ENCODE measurements around the gene LUC7L3. TPM values are rescaled to one million over a fixed set of nuclear protein-coding genes. Genes with fewer than 3 reads are reported as not detected.
A peak's percentile ranks its signal among the peaks of the same experiment; 100 is the strongest.

LUC7L3 gene
- total and polyA plus RNA-seq, 2 of the 13 experiments (the other 11 are each of a cell fraction or from before 2014, with no cell fraction given) = 108 to 120 TPM

DNA sequence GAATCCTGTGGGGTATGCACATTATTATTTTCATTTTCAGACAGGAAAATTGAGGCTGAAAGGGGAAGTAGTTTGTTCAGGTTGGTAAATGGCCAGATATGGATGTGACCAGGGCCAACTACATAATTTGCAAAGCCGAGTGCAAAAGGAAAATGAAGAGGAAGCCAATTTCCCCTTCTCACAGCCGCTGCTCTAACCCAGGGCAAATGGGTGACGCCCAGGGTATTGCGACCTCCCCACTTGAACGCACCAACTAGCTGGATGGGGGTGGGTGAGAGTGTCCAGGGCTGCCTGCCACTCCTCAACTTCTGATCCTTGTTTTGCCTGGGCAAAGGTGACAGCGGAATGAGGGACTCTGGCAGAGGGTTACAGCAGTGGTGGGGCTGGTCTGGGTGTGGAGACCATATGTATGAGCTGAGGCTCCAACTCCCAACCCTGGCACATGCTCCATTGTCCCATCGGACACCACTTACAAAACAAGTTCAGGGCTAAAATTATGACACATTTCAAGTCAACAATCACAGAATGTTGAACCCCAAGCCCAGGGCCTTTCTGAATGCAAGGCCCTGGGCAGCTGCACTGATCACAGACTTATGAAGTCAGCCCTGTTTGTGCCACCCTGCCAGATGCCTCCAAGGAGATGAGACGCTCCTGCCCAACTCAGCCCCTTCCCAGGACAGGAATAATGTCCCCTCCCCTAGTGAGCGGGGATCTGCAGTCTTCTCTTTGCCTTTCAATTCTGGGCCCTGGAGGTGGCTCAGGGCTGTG lies 46.2 kb downstream of the LUC7L3 start:
- peaks cover 0 to 2% of the 10 kb centered on the region in 2 experiments; a peak in 1 of 5 replicates for H3K27me3 ChIP-seq (ENCODE audit: control insufficient read depth in 1 of 2, insufficient read depth in 2 of 2, low read length in 2 of 2)
- H3K36me3 ChIP-seq (replicated peaks in 1 of 2; ENCODE audit: control insufficient read depth in 1 of 2, insufficient read depth in 2 of 2, low read length in 2 of 2) = no peaks in the 10 kb centered on the region
- POLR2A ChIA-PET = interaction anchor here (1.0 to 2.4 kb wide), 5 partner anchors 10 to 100 kb away, joined by 3 to 9 read pairs (median 4); partner anchors contain the start of genes LUC7L3 and TOB1
- DNase-seq (ENCODE audit: low spot score) (peak; percentile 29), FAIRE-seq (no peak), ATAC-seq (peak; percentile 66)
- peaks cover 62% of the 10 kb centered on the region for H3K4me1 ChIP-seq (ENCODE audit: insufficient read depth, low read length)
- no peaks in the 10 kb centered on the region for H3K79me2 ChIP-seq (ENCODE audit: insufficient read depth, low read length)
- BruUV-seq (replicated peaks) = no TSS peak
- no peak overlapping the region for H3K27ac ChIP-seq (ENCODE audit: extremely low read length, insufficient read depth, low read length)
- H3K4me2 ChIP-seq (ENCODE audit: low read depth, low read length) = peak overlapping the region; percentile 80
- in situ Hi-C loops (cut with HindIII; ENCODE audit: extremely low pct_ligation_motif_present, low pct_unique_long_range_greater_than_20kb) (no loop called here), intact Hi-C loops (cut with micrococcal nuclease; ENCODE audit: unreplicated experiment) (no loop called here)
- H3K9ac ChIP-seq (ENCODE audit: insufficient read depth, low read depth, low read length) = peak overlapping the region; percentile 41; the same call in 1 of the 2 replicates
- H2AFZ ChIP-seq (ENCODE audit: low read length) = peak overlapping the region; percentile 42
- CTCF ChIA-PET (ENCODE audit: low intra/inter-chr PET ratio, low total read pairs) = no interaction called here
- no peaks in the 10 kb centered on the region for H3K9me3 ChIP-seq (ENCODE audit: low read length)
- 6% methylated on average over 9 of the region's 9 CpGs for WGBS (ENCODE audit: low lambda C conversion rate)
- no peaks in the 10 kb centered on the region for H4K20me1 ChIP-seq (ENCODE audit: insufficient read depth, low read length)
- peak overlapping the region; percentile 3 to 55 (median 19) for H3K4me3 ChIP-seq (replicated peaks in 1 of 3; ENCODE audit: insufficient read depth in 1 of 3, low read depth in 2 of 3, low read length in 3 of 3)
- TF ChIP-seq HDAC6 (IDR thresholded peaks at IDR 0.05; ENCODE audit: low read depth, low read length) (no peak), TGIF2 (CRISPR knock-in tag; IDR thresholded peaks at IDR 0.05) (0 out of 2 replicates have a peak, but pooled peaks have one; percentile 30), RBM39 (IDR thresholded peaks at IDR 0.05; ENCODE audit: low read depth, low read length, poor library complexity, severe bottlenecking) (no peak), NCOA1 (CRISPR knock-in tag; IDR thresholded peaks at IDR 0.05) (peak; percentile 49; the same call in 1 of the 2 replicates), ZFP36 (IDR thresholded peaks at IDR 0.05; ENCODE audit: borderline replicate concordance, low read depth, low read length, partially characterized antibody) (no peak), GTF3A (CRISPR knock-in tag; conservative IDR thresholded peaks at IDR 0.05) (no peak), SP4 (CRISPR knock-in tag; IDR thresholded peaks at IDR 0.05) (peak; percentile 39; the same call in 1 of the 2 replicates), MEIS1 (CRISPR knock-in tag; IDR thresholded peaks at IDR 0.05; ENCODE audit: borderline replicate concordance) (no peak), MXD1 (CRISPR knock-in tag; IDR thresholded peaks at IDR 0.05) (0 out of 2 replicates have a peak, but pooled peaks have one; percentile 23)
- TF ChIP-seq, protein P1, sequence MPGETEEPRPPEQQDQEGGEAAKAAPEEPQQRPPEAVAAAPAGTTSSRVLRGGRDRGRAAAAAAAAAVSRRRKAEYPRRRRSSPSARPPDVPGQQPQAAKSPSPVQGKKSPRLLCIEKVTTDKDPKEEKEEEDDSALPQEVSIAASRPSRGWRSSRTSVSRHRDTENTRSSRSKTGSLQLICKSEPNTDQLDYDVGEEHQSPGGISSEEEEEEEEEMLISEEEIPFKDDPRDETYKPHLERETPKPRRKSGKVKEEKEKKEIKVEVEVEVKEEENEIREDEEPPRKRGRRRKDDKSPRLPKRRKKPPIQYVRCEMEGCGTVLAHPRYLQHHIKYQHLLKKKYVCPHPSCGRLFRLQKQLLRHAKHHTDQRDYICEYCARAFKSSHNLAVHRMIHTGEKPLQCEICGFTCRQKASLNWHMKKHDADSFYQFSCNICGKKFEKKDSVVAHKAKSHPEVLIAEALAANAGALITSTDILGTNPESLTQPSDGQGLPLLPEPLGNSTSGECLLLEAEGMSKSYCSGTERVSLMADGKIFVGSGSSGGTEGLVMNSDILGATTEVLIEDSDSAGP (CRISPR knock-in tag; IDR thresholded peaks at IDR 0.05; ENCODE audit: borderline replicate concordance) = 0 out of 2 replicates have a peak, but pooled peaks have one; percentile 23
- TF ChIP-seq, protein P2, sequence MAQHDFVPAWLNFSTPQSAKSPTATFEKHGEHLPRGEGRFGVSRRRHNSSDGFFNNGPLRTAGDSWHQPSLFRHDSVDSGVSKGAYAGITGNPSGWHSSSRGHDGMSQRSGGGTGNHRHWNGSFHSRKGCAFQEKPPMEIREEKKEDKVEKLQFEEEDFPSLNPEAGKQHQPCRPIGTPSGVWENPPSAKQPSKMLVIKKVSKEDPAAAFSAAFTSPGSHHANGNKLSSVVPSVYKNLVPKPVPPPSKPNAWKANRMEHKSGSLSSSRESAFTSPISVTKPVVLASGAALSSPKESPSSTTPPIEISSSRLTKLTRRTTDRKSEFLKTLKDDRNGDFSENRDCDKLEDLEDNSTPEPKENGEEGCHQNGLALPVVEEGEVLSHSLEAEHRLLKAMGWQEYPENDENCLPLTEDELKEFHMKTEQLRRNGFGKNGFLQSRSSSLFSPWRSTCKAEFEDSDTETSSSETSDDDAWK (CRISPR knock-in tag; IDR thresholded peaks at IDR 0.05) = no peak
- TF ChIP-seq, protein P3, sequence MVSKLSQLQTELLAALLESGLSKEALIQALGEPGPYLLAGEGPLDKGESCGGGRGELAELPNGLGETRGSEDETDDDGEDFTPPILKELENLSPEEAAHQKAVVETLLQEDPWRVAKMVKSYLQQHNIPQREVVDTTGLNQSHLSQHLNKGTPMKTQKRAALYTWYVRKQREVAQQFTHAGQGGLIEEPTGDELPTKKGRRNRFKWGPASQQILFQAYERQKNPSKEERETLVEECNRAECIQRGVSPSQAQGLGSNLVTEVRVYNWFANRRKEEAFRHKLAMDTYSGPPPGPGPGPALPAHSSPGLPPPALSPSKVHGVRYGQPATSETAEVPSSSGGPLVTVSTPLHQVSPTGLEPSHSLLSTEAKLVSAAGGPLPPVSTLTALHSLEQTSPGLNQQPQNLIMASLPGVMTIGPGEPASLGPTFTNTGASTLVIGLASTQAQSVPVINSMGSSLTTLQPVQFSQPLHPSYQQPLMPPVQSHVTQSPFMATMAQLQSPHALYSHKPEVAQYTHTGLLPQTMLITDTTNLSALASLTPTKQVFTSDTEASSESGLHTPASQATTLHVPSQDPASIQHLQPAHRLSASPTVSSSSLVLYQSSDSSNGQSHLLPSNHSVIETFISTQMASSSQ (IDR thresholded peaks at IDR 0.05; ENCODE audit: low read depth) = no peak
- TF ChIP-seq, protein P3 (CRISPR knock-in tag; IDR thresholded peaks at IDR 0.05; ENCODE audit: borderline replicate concordance) = no peak
